ENCODE results near the gene TOB1. TPM values are rescaled to one million over a fixed set of nuclear protein-coding genes. Genes with fewer than 3 reads are reported as not detected.
"Not testable (repeated sequence)": the region's sequence is repeated elsewhere in the genome, so short reads cannot be mapped to it uniquely, and the experiment has no call there.

TOB1 gene
- total RNA-seq, 1 donor from 2014 or later = 107 TPM

DNA sequence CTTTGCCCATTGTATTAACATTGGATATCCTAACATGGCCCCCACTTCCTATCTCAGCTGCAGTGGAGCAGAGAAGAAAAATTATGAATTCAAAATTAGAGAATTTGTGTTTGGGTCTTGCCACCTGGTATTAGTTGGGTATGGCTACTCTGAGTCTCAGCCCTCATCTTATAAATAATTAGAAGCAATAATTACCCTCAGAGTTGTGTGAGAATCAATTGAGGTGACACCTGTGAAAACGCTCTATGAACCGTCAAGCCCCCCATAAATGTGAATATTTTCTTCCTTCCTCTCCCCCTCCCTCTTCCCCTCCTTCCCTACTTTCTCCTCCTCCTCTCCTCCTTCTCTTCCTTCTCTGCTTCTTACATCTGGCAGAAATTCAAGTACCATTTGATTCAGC is 8.9 kb upstream of the TOB1 start:
- ATAC-seq = no peak
- DNase-seq = no peak
- intact Hi-C loops (cut with micrococcal nuclease) = no loop called here

DNA sequence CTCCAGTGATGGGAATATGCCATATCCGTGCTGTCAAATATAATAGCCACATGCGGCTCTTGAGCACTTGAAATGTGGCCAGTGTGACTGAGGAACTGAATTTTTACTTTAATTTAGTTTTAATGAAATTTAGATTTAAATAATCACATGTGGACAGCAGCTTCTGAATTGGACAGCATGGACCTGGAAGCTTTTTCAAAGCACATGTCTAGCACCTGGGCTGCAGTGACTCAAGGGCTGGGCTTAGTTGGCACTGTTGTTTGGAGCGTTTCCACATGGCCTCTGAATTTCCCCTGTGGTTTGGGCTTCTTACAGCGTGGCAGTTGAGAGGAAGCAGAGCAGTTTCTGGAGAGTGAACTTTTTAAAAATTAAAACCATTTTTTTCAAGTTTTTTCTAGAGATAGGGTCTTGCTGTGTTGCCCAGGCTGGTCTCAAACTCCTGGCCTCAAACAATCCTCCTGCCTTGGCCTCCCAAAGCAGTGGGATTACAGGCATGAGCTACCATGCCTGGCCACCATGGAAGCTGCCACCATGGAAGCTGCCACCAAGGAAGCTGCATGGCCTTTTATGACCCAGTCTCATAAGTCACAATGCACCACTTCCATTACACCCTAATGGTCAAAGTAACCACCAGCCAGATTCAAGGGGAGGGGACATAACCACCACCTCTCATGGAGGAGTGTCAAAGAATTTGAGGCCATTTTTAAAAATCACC is 6.7 kb upstream of the TOB1 start:
- ATAC-seq (peak; percentile 77), DNase-seq (no peak)
- intact Hi-C loops (cut with micrococcal nuclease) = no loop called here

DNA sequence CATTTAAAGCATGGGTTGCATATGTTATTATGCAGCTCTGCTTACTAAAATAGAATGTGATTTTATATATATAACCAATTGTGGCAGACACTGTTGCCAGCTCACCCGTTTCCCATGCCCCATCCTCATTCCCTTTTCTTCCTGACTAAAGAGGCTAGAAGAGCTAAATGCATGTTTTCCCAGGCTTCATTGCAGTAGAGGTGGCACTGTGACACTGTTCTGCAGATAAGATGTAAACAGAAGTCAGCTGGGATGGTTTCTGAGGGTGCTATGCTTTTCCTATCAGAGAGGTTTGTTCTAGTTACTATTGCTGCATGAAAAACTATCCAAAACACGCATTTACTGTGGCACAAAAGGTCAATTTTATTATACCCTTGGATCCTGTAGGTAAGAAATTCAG is 5.7 kb upstream of the TOB1 start:
- intact Hi-C loops (cut with micrococcal nuclease) = no loop called here
- ATAC-seq (no peak), DNase-seq (no peak)

DNA sequence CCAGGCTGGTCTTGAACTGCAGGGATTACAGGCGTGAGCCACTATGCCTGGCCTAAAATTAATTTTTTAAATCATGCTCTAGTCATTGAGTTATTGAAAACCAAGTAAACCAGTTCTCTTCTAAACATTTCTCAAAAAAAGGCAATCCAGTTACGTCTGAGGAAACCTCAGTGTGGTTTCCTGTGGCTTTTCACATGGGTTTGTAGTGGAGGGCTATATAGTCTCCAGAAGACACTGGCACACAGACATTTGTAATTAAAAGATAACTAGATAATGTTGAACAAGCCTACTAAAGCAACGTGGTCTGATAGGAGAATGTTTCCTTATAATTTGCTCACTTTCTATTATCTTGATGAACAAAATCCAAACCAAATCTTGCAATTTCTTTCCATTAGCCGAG is 5.2 kb upstream of the TOB1 start:
- intact Hi-C loops (cut with micrococcal nuclease) = no loop called here
- no peak for DNase-seq
- no peak for ATAC-seq

DNA sequence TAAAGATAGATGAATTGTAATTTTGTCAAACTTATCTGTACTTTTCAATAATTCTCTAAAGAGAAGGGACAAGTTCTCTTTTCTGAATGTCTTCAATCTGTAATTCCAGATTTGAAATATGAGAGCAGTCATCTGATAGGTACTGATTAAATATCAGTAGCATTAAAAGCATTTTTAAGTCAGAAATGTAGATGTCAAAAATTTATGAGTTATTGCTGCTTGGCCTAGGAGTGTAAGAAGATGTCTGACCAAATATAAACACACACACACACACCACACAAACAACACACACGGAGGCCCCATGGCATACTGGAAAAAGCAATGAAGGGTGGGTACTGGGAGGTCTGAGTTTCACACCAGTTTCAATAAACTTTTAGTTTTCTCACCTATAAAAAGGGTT is 2.4 kb upstream of the TOB1 start:
- intact Hi-C loops (cut with micrococcal nuclease) = no loop called here
- ATAC-seq = no peak

DNA sequence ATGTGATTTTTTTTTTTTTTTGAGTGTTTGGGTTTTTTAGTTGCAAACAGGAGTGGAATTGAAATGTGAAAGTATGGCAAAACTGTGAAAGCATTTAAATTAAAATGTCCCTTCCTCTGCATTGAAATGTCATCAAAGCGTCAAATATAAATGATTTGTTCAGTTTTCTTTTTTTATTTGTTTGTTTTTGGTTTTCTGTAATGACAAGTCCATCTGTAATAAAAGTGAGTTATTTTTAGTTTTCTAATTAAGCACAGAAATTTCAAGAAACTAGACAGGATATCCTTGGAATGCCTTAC is 1.9 kb upstream of the TOB1 start:
- DNase-seq (no peak), ATAC-seq (no peak)
- intact Hi-C loops (cut with micrococcal nuclease) = no loop called here

More for the DNA sequence above, 2.4 kb upstream of the TOB1 start:
- no peak for DNase-seq

DNA sequence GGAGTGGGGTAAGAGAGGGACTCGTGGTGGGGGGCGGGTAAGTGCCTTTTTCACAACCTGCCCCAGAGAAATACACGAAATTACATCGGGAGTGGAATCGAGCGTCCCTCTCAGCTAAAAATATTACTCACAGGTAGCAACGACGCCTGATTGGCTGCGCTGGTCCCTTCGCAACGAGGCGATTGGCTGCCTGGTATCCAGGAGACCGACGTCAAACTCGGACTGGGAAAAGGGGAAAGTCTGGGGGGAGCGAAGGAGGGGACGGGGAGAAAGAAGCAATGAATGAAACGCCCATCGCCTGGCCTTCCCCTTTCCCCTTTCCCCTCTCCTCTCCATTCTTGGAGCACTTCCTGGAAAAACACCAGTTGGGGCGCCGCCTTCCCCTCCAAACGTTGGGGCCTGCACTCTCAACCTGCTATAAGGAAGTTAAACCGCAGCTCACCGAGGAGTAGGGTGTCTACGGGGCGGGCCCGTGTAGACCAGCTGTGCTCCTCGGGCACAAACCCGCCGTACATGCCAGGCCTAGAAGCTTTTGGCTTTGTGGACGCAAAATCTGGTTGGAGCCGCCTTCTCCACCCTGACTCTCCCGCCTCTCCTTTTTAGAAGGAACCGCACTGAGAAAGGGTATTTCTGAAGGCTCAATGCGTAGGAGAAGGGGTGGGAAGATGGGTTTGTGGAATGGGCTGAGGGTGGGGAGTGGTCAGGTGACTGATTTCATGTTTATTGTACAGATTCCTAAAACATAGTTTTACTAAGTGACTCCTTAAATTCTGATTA is 1.4 kb upstream of the TOB1 start:
- intact Hi-C loops (cut with micrococcal nuclease) = no loop called here
- peak; percentile 75 for ATAC-seq

DNA sequence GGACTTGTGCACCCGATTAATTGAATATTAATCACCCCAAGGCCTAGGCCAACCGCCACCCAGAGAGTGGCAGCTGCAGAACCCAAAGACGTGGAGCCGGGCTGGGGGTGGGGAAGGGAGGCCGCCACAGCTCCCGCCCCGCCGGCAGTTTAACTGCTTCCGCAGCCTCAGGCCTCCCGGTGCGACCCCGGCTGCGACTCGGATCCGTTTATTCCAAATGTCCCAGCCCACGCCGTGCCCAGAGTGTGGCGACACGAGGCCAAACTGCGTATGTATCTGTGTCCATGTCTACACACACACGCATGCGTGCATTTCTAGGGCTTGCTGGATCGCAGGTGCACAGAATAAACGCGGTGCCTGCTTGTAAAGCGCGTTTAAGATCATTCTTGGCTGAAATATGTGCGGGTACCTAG is 802 bp upstream of the TOB1 start:
- intact Hi-C loops (cut with micrococcal nuclease) = no loop called here
- ATAC-seq (peak; percentile 20), DNase-seq (peak; percentile 74)

More for the DNA sequence above, 1.4 kb upstream of the TOB1 start:
- peak; percentile 95 for DNase-seq

DNA sequence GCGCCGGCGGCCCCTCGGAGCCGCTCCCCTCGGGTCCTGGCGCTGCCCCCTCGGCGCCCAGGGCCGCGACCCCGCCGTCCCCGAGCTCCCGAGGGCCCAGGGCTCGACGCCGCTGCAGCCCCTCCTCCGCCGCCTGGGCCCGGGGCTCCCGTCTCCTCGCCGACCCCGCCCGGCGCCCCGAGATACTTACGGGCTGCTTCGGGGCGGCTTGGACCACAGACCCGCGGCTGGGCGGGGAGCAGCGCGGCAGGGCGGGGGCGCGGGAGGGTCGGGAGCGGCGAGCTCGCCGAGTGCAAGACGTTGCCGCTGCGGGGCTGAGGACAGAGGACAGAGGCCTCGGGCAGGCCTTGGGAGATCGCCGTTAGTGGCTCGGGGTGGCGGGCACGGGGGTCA is 290 bp downstream of the TOB1 start:
- intact Hi-C loops (cut with micrococcal nuclease) = no loop called here
- no peak for ATAC-seq

DNA sequence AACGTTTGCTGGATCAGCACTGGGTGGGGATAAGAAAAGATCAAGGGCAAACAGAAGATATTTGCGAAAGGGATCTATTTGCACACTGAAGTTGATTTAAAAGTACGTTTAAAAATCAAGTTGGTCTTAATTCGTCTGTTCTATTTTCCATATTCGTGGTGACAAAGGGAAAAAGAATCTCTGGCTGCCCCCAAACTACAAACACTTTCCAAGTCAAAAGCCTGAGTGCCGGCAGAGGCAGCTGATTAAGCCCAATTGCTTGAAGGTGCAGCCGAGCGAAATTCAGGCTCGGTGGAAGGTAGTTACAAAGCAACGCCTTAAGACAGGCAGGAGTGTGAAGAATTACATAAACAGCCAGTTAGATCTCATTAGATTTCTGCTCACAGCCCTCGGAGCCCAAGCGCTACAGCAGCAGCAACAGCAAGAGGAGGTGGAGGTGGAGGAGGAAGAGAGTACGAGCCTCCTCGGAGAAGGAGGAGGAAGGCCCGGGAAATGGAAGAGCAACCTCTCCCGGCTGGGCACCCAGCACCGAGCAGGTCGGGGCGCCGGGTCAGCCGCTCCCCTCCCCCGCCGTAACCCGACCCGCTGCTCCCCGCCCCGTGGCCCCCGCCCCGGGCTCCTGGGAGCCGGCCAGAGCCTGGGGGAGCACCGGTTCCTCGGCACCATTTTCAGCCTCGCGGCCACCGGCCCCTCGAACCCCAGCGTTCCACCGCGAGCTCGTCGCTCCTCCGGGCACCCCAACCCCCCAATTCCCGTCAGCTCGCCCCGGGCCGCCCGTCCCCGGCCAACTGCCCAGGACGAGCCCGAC is 890 bp downstream of the TOB1 start:
- ATAC-seq (peak; percentile 14), DNase-seq (peak; percentile 81)
- intact Hi-C loops (cut with micrococcal nuclease) = no loop called here

More for the DNA sequence above, 290 bp downstream of the TOB1 start:
- DNase-seq = no peak

DNA sequence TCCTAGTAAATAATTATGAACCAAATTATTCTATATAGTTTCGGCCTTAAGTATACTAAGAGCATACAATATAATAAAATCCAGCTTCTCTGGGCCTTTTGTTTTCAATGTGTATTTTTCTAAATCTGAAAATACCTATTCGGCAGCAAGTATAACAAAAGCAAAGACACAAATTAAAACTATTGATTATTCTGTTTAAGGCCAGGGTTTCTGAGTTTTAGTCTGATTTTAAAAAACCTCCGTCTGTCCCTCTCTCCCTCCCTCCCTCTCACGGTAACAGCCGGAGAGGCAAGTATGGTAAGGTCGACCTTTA is 1.5 kb downstream of the TOB1 start:
- intact Hi-C loops (cut with micrococcal nuclease) = loop anchor here (5.0 kb wide), 1 partner anchor 73 kb away; no protein-coding TSS in a partner anchor
- no peak for ATAC-seq
- no peak for DNase-seq

DNA sequence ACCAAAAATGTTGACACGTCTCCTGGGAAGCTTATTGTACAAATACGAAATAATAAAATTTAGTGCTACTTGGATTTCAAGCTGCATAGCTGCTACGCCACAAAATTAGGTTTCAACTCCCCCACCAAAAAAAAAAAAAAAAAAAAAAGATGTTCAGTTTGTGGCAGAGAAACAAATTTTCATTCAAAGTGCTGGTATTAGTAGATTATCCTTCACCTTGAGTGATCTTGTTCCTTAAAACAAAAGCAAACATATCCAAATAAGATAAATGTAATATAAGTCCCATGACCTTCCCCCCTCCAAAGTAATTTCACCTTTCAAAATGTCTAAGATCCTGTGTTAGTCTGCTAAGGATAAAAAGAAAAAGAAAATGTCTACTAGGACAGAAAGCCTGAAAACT is 2.2 kb downstream of the TOB1 start:
- no peak for DNase-seq
- no peak for ATAC-seq
- intact Hi-C loops (cut with micrococcal nuclease) = loop anchor here (5.0 kb wide), 1 partner anchor 73 kb away; no protein-coding TSS in a partner anchor

DNA sequence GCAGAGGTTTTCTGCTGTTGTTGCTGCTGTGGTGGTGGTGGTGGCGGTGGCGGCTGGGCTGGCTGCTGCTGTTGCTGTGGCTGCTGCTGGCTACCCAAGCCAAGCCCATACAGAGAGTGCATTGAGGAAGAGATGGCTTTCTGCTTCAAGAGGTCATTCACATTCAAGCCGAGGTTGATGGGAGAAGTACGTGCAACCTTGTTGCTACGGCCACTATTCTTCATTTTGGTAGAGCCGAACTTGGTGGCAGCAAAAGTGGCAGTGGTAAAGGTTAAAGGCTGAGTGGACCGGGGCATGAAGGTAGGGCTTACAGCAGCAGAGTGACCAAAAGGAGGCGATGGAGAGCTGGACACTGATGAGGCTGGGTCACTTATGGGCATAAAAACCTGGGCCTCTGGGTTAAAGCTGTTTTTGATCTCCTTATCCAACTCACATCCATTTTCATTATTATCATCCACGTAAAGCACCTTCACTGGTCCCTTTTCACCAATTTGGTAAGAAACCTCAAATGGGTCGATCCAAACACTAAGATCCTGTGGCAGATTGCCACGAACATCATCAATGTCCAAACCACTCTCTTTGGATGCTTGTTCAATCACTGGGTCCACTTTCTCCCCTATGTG is 2.8 kb downstream of the TOB1 start:
- DNase-seq = no peak
- intact Hi-C loops (cut with micrococcal nuclease) = loop anchor here (5.0 kb wide), 1 partner anchor 74 kb away; no protein-coding TSS in a partner anchor
- no peak for ATAC-seq

DNA sequence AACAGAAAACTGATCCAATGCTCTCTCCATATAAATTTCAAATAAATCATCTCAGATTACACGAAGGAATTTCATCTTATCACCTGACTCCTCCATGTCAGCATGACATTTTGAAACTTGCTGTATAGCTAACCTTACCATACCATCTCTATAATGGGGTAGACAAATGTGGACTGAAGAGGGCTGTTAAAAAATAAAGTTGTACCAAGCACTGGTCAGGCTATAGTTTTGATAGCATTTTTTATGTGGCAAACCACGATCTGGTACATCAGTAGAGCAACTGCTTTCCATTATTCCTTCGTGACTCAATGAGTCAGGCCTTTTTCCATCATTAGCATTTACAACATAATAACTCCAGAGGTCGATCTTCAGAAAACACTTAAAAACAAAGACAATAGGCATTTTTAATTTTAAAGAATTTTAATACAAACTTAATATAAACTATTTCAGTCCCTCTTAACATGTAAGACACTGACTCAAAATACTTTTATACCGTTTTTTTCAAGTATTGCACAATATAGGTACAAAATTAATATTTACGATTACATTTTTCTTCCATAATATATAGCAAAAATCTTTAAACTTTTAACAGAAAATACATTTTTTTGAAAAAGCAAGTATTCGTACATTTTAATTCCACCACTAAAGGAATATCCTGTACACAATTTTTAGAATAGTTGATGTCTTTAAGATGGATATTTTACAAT is 4.2 kb downstream of the TOB1 start:
- DNase-seq (no peak), ATAC-seq (no peak)
- intact Hi-C loops (cut with micrococcal nuclease) = loop anchor here (5.0 kb wide), 1 partner anchor 75 kb away; no protein-coding TSS in a partner anchor

DNA sequence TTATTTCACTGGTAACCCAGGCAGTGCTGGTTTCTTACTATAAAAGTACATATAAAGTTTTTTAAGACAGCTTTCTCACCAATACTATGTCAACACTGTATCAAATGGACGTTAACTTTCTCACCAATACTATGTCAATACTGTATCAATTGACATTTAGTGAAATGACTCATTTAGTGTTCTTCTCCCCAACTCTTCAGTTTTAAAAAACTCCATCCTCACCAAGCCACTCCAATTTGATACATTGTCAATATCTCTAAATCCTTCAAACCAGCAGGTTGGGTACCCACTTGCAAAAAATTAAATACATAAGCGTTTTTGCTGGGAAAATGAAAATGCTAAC is 4.8 kb downstream of the TOB1 start:
- intact Hi-C loops (cut with micrococcal nuclease) = loop anchor here (5.0 kb wide), 1 partner anchor 76 kb away; no protein-coding TSS in a partner anchor
- DNase-seq = no peak
- ATAC-seq = no peak

DNA sequence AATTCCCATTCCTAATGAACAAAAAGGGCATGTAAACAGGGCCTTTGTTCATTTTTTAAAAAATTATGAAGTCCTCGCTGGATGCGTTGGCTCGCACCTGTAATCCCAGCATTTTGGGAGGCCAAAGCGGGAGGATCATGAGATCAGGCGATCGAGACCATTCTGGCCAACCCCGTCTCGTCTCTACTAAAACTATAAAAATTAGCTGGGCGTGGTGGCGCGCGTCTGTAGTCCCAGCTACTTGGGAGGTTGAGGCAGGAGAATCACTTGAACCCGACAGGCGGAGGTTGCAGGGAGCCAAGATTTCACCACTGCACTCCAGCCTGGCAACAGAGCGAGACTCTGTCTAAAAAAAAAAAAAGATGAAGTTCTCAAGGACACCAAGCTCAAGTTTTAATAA is 6.4 kb downstream of the TOB1 start:
- not testable (repeated sequence) for ATAC-seq, DNase-seq
- intact Hi-C loops (cut with micrococcal nuclease) = loop anchor here (5.0 kb wide), 1 partner anchor 78 kb away; no protein-coding TSS in a partner anchor

DNA sequence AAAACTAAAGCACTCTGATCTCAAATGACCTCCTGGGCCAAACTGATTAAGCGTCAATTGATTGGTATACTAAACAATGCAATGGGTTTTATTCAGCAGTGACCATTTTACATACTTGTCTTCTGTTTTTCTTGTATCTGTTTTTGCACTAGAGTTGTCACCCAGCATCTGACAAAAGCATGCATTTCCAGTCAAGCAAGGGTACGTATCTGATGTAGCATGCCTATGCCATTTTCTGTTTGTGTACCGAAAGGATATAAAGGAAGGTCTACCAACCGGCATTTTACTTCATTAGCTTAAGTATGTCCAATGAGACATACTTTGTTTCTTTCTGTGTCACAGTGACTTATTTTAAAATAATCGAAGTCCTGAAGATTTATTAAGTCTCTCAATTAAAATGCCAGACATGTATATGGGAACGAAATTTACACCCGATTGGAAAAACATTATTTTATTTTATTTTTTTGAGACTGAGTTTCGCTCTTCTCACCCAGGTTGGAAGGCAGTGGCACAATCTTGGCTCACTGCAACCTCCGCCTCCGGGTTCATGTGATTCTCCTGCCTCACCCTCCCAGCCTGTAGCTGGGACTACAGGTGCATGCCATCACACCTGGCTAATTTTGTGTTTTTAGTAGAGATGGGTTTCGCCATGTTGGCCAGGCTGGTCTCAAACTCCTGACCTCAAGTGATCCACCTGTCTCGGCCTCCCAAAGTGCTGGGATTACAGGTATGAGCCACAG is 7.5 kb downstream of the TOB1 start:
- ATAC-seq (no peak), DNase-seq (no peak)
- intact Hi-C loops (cut with micrococcal nuclease) = no loop called here

DNA sequence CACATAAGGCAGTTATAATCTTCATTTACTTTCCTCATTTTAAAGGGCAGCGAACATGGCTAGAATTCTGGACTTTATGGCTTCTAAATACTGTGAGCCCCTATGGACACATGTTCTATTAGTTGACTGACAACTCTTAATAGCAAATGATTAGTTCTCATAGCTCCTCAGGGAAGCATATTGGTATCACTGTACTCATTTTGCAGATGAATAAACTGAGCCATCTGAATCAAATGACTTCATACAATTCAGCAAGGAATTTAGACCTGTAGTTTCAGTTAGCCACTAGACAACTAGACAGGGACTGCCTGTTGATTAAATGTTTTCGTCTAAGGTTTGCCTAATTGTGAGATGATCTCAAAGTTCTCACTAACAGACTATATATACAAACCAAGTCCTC is 9.7 kb downstream of the TOB1 start:
- intact Hi-C loops (cut with micrococcal nuclease) = no loop called here
- no peak for DNase-seq
- ATAC-seq = no peak
